Subcutaneous adipose tissue (tissue), 4 donors: ENCODE results near the gene NUP88. TPM values are rescaled to one million over a fixed set of nuclear protein-coding genes. Genes with fewer than 3 reads are reported as not detected.

ENCODE experiments used
- total RNA-seq, 4 donors: library from RNA; depleted of rRNA; stranded (reverse); fragments of >200 nt; gene quantifications; one replicate each; pipeline ENCODE4 v1.1.0, GENCODE V29; 2016
- TF ChIP-seq, protein P1 (sequence below): fragments of 450-650 bp; IDR thresholded peaks from one replicate; pipeline ENCODE4 v1.5.1; 2016; ENCODE audit warnings: low read depth, mild to moderate bottlenecking, control low read depth, antibody characterized with exemption, moderate library complexity

NUP88 gene
- total RNA-seq, 4 donors from 2014 or later, result 58.8 to 104 (median 64.6) TPM

DNA sequence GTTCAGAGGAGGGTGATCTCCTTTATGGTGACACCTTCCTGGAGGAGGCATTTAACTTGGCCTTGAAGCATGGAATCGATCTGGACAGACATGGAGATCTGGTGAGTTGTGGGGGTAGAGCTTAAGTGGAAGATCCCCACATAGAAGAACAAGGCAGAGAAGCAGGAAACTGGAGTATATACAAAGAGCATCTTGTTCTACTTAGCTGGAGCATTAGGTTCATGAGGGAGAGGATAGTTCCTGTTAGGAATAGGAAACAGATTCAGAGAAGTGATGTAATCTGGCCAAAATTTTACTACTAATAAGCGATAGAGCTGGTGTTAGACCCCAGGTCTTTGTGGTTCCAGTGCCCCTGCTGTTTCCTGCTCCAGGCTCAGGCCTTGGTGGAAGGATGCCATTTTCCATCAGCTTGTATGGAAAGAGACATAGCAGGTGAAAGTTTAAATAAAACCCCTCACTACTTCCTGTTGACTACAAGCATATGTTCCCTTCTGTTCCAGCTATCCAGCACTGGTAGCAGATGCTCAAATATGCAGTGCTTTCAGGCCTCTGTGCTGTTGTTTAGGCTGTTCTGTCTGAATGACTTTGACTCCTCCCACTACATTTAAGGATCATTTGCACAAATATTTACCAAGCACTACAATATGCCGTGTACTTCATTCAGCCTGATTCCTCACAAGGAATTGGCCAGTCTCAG is 9.9 kb upstream of the NUP88 start:
- TF ChIP-seq, protein P1, sequence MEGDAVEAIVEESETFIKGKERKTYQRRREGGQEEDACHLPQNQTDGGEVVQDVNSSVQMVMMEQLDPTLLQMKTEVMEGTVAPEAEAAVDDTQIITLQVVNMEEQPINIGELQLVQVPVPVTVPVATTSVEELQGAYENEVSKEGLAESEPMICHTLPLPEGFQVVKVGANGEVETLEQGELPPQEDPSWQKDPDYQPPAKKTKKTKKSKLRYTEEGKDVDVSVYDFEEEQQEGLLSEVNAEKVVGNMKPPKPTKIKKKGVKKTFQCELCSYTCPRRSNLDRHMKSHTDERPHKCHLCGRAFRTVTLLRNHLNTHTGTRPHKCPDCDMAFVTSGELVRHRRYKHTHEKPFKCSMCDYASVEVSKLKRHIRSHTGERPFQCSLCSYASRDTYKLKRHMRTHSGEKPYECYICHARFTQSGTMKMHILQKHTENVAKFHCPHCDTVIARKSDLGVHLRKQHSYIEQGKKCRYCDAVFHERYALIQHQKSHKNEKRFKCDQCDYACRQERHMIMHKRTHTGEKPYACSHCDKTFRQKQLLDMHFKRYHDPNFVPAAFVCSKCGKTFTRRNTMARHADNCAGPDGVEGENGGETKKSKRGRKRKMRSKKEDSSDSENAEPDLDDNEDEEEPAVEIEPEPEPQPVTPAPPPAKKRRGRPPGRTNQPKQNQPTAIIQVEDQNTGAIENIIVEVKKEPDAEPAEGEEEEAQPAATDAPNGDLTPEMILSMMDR, result no peak

- TF ChIP-seq, protein P1, result no peak
Observed at GRCh38 chr17:5425826-5426225, 6.4 kb upstream of the NUP88 start.

GRCh38 chr17:5424909-5425308 is 5.4 kb upstream of the NUP88 start:
- TF ChIP-seq, protein P1, result no peak

DNA sequence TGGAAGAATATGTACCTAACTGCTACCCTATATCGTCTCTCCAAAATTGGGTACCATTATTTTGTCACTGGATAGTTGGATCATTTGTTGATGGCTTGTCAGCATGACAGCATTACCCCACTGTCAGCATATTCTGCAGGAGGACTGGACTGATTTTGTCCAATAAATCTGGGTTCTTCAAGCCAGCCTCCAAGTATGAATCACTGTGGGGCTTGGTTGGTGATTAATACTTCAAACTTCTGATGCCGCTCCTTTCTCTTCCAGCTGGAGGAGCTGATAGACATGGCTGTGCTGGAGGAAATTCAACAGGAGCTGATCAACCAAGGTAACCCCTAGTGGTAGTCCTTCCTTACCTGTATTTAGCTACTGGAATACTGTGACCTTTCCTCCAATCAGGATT is 3.0 kb upstream of the NUP88 start:
- TF ChIP-seq, protein P1, result no peak

DNA sequence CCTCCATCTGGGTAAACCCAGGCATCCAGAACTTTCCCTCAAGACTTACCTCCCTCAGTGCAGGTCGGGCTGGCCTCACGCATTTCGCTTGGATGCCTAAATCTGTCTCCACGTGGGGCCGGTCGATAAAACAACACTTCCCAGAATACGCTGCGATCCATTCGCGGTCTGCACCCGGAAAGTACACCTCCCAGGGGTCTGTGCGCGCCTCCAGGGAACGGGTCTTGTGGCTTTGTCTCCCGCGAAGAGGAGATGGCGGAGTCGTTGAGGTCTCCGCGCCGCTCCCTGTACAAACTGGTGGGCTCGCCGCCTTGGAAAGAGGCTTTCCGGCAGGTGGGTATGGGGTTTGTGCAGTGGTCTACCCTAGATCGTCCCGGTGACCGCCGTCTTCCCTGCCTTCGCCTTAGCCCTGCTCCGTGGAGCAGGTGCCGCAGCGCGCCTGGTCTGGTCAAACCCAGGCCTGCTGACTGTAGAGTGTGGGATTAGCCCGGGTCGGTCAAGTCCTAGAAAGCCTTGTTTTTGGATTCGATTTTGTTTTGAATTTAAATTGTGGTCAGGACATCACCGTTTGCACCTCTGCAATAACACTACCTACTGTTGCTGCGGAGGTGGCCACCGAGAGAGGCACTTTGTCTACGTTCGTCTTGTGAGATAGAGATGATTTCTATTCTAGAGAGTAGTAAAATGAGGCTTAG is 644 bp upstream of the NUP88 start, which contains the start of gene RPAIN:
RPAIN (plus strand) TSS at position 224 of the 695 bp plus-strand sequence; CDS start at position 253, 29 bp downstream.
- TF ChIP-seq, protein P1, result no peak

DNA sequence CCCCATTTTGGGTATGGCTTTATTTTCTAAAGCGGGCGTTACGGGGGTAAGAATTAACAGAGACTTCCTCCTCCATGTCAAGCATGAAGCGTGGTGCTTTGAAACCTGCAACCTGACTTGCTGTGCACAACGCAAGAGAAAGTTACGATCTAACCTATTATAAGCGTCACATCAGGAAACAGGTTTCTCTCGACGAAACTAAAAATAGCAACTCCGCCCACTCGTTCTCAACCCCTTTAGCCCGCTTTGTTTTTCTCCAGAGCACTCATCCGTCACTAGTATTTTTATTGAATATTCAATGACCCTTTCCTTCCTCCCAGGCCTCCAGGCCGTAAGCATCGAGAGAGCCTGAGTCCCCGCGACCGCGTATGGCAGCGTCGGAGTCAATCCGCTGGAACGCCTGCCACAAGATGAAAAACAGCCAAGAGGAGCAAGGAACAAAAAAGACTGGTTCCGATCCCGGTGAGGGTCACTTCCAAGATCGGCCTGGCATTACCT is 555 bp downstream of the NUP88 start:
- TF ChIP-seq, protein P1, result no peak

DNA sequence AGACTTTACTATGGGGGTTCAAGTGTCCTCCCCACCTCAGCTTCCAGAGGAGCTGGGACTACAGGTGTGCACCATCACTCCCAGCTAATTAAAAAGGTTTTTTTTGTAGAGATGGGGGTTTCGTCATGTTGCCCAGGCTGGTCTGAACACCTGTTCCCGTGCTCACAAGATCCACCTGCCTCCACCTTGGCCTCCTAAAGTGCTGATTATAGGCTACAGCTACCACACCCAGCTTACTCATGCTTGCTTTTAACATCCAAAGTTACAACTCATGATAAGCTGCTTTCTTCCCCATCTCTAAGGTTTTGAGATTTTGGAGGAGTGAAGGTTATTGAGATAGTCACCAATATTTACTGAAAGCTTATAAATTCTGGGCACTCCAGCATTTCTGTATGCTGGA is 2.6 kb downstream of the NUP88 start:
- TF ChIP-seq, protein P1, result no peak
